ENCODE measurements around the gene PNKP.

DNA sequence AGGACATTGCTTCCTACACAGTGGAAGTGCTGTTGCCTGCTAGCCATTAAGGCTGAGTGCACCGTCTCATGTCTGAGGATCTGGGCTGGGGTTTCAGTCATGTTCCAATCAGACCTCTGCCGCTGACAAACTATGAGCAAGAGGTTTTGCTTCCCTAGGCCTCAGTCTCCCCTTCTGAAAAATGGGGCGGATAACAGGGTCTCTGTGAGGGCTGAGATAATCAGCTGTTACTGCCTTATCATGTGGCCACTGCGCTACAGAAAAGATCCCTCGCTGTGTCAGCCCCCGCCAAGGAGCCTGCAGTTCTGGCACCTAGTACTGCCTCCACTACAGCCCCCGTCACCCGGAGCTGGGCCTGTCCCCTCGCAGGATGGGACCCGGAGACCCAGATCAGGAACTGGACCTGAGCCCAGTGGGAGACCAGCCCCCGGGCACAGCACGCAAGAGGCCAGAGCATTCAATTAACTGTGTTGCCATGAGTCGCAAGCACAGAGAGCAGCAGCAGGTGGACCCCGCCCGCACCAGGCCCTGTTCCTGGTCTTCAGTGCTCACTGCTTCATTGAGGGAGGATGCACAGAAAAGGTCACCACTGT lies 3.0 kb upstream of the PNKP start:
- TF ChIP-seq, protein P1, sequence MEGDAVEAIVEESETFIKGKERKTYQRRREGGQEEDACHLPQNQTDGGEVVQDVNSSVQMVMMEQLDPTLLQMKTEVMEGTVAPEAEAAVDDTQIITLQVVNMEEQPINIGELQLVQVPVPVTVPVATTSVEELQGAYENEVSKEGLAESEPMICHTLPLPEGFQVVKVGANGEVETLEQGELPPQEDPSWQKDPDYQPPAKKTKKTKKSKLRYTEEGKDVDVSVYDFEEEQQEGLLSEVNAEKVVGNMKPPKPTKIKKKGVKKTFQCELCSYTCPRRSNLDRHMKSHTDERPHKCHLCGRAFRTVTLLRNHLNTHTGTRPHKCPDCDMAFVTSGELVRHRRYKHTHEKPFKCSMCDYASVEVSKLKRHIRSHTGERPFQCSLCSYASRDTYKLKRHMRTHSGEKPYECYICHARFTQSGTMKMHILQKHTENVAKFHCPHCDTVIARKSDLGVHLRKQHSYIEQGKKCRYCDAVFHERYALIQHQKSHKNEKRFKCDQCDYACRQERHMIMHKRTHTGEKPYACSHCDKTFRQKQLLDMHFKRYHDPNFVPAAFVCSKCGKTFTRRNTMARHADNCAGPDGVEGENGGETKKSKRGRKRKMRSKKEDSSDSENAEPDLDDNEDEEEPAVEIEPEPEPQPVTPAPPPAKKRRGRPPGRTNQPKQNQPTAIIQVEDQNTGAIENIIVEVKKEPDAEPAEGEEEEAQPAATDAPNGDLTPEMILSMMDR (IDR thresholded peaks at IDR 0.05): no peak
- TF ChIP-seq POLR2A (IDR thresholded peaks at IDR 0.05): no peak
